Central memory CD8-positive, alpha-beta T cell (primary cell): Measurements from ENCODE around the gene PAPSS1.

Source experiments
- ATAC-seq: fragments of 150-1000 bp; cut with Tn5 transposase; replicated peaks from 2 replicates; pipeline ENCODE4 v1.10.0; 2022; ENCODE audit warnings: mild to moderate bottlenecking, moderate FRiP score, moderate number of reproducible peaks; ENCODE audit not compliant: poor library complexity, severe bottlenecking; ENCODE audit errors: extremely low read depth
- DNase-seq, 2 donors: peaks; one replicate each; pipeline ENCODE4 v3.0.0; 2021; ENCODE audit warnings: low spot score in 2 of 2
- H3K27ac Mint-ChIP-seq: one replicate; pipeline ENCODE4 v1.8.0; 2022; ENCODE audit warnings: low read depth, mild to moderate bottlenecking, moderate library complexity, mixed read lengths
- H3K27me3 Mint-ChIP-seq: one replicate; pipeline ENCODE4 v1.8.0; 2022; ENCODE audit warnings: mixed read lengths
- H3K36me3 Mint-ChIP-seq: one replicate; pipeline ENCODE4 v1.8.0; 2022; ENCODE audit warnings: mild to moderate bottlenecking, moderate library complexity, mixed read lengths; ENCODE audit not compliant: insufficient read depth
- H3K4me1 Mint-ChIP-seq: one replicate; pipeline ENCODE4 v1.8.0; 2022; ENCODE audit warnings: mixed read lengths
- H3K4me3 Mint-ChIP-seq: one replicate; pipeline ENCODE4 v1.8.0; 2022; ENCODE audit warnings: mild to moderate bottlenecking, moderate library complexity, mixed read lengths
- H3K9me3 Mint-ChIP-seq: one replicate; pipeline ENCODE4 v1.8.0; 2022; ENCODE audit warnings: mixed read lengths

The PAPSS1 gene

DNA sequence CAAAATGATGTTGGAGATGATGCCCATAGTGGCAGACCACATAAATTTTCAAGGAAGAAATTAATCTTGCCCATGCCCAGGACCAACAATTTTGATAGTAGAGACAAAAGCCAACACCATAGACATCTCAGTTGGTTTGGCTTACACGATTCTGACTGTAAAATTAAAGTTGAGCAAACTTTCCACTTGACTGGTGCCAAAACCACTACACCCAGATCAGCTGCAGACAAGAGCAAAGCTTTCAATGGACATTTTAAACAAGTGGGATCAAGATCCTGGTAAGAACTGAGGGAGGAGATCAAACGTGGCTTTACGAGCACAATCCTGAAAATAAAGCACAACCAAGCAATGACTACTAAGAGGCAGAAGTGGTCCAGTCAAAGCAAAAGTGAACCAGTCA lies 90.7 kb downstream of the PAPSS1 start:
- Mint-ChIP-seq H3K36me3 (peaks cover 10% of the 10 kb centered on the region), H3K4me3 (no peak overlapping the region), H3K27ac (no peak overlapping the region), H3K9me3 (no peaks in the 10 kb centered on the region), H3K27me3 (no peaks in the 10 kb centered on the region), H3K4me1 (no peaks in the 10 kb centered on the region)
- no peak for ATAC-seq
- DNase-seq, result no peak

DNA sequence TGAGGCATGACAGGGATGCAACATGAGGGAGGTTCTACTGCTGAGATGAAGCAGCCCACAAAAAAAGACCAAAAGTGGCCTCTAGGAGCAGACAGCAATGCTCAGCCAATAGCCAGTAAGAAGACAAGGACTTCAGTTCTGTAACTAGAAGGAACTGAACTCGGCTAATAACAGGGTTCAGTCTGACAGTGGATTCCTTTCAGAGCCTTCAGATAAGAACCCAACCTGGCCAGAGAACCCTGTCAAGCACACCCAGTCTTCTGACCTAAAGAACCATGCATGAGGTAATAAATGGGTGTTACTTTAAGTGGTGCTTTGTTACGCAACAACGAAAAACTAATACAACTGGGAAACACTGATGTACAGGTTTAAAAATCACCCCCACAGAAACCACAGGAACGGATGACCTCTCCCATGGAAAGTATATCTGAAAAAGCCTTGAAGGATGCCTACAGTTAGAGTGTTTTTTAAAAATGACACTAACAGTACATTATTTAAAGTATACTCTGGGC lies 94.6 kb downstream of the PAPSS1 start:
- Mint-ChIP-seq H3K4me1 (no peaks in the 10 kb centered on the region), H3K36me3 (peaks cover 7% of the 10 kb centered on the region), H3K27ac (no peak overlapping the region), H3K4me3 (no peak overlapping the region), H3K9me3 (peaks cover 6% of the 10 kb centered on the region), H3K27me3 (no peaks in the 10 kb centered on the region)
- DNase-seq, result no peak
- no peak for ATAC-seq

- Mint-ChIP-seq H3K36me3 (peaks cover 3% of the 10 kb centered on the region), H3K9me3 (peaks cover 6% of the 10 kb centered on the region), H3K27me3 (no peaks in the 10 kb centered on the region), H3K27ac (no peak overlapping the region), H3K4me3 (no peak overlapping the region), H3K4me1 (no peaks in the 10 kb centered on the region)
- ATAC-seq, result no peak
- no peak for DNase-seq
These were observed 96.0 kb downstream of the PAPSS1 start for GRCh38 chr4:107624024-107624423.

GRCh38 chr4:107622006-107622405 lies 98.0 kb downstream of the PAPSS1 start:
- no peak overlapping the region for H3K27ac Mint-ChIP-seq
- H3K27me3 Mint-ChIP-seq, result no peaks in the 10 kb centered on the region
- H3K36me3 Mint-ChIP-seq, result peaks cover 4% of the 10 kb centered on the region
- DNase-seq, result no peak
- peaks cover 5% of the 10 kb centered on the region for H3K4me1 Mint-ChIP-seq
- peaks cover 6% of the 10 kb centered on the region for H3K9me3 Mint-ChIP-seq
- no peak for ATAC-seq
- H3K4me3 Mint-ChIP-seq, result no peak overlapping the region

GRCh38 chr4:107619731-107620130 lies 100.3 kb downstream of the PAPSS1 start:
- Mint-ChIP-seq H3K9me3 (peaks cover 6% of the 10 kb centered on the region), H3K27me3 (no peaks in the 10 kb centered on the region), H3K36me3 (peaks cover 1% of the 10 kb centered on the region), H3K4me1 (peaks cover 6% of the 10 kb centered on the region), H3K27ac (no peak overlapping the region), H3K4me3 (no peak overlapping the region)
- DNase-seq, result no peak
- no peak for ATAC-seq

GRCh38 chr4:107619066-107619465 lies 101.0 kb downstream of the PAPSS1 start:
- Mint-ChIP-seq H3K9me3 (peaks cover 4% of the 10 kb centered on the region), H3K36me3 (peaks cover 1% of the 10 kb centered on the region), H3K4me3 (no peak overlapping the region), H3K27me3 (no peaks in the 10 kb centered on the region), H3K4me1 (peaks cover 6% of the 10 kb centered on the region), H3K27ac (no peak overlapping the region)
- DNase-seq, result no peak
- ATAC-seq, result no peak

DNA sequence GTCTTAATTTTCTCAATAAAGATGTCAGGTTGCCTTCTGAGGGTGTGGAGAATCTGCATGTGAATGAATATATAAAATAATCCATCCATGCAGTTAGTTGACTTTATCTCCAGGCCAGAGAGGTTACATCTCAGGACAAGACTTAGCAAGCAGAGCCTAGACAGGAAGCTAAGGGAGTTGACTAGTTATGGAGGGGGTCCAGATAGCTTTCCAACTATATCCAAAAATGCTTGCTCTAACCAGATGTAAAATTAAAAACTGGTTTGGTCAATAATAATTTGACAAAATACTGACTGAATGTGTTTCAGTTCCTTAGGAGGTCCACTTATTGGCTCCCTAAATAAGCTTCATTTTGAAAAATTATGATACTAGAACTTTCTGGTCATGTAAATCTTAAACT lies 101.4 kb downstream of the PAPSS1 start:
- H3K27me3 Mint-ChIP-seq, result no peaks in the 10 kb centered on the region
- no peak overlapping the region for H3K4me3 Mint-ChIP-seq
- H3K36me3 Mint-ChIP-seq, result peaks cover 1% of the 10 kb centered on the region
- H3K9me3 Mint-ChIP-seq, result no peaks in the 10 kb centered on the region
- ATAC-seq (no peak), DNase-seq (no peak)
- peaks cover 6% of the 10 kb centered on the region for H3K4me1 Mint-ChIP-seq
- H3K27ac Mint-ChIP-seq, result no peak overlapping the region

DNA sequence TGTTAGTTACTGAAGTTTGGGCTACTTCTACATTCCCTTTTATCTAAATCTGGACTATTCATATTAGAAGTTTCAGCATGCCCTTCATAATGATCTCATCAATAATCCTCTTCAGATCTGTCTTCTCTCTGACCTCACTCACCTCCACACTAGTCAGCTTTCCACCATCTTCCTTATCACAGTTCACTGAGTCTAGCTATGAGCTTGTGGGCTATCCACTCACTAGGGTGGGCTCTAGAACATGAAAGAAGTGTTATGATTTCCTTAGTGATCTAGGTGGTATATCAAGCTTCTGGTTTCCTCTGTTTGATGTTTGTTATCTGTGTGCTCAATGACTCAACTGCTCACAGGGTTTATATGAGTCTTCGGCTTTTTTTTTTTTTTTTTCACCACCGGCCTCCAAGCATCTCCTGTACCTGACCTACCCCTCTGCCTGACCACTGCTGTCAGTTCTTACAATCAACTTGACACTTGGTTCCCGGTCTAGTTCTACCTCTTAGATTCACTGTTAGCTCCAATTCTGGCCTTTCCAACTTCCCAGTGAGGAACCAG lies 103.1 kb downstream of the PAPSS1 start:
- peaks cover 1% of the 10 kb centered on the region for H3K36me3 Mint-ChIP-seq
- no peak overlapping the region for H3K27ac Mint-ChIP-seq
- H3K4me1 Mint-ChIP-seq, result peaks cover 6% of the 10 kb centered on the region
- ATAC-seq, result no peak
- no peaks in the 10 kb centered on the region for H3K27me3 Mint-ChIP-seq
- no peak for DNase-seq
- no peaks in the 10 kb centered on the region for H3K9me3 Mint-ChIP-seq
- H3K4me3 Mint-ChIP-seq, result no peak overlapping the region

- no peaks in the 10 kb centered on the region for H3K9me3 Mint-ChIP-seq
- DNase-seq, result no peak
- H3K4me1 Mint-ChIP-seq, result peaks cover 6% of the 10 kb centered on the region
- no peaks in the 10 kb centered on the region for H3K27me3 Mint-ChIP-seq
- ATAC-seq, result no peak
- no peak overlapping the region for H3K27ac Mint-ChIP-seq
- peaks cover 1% of the 10 kb centered on the region for H3K36me3 Mint-ChIP-seq
- H3K4me3 Mint-ChIP-seq, result no peak overlapping the region
These were observed 104.2 kb downstream of the PAPSS1 start for GRCh38 chr4:107615809-107616208.

DNA sequence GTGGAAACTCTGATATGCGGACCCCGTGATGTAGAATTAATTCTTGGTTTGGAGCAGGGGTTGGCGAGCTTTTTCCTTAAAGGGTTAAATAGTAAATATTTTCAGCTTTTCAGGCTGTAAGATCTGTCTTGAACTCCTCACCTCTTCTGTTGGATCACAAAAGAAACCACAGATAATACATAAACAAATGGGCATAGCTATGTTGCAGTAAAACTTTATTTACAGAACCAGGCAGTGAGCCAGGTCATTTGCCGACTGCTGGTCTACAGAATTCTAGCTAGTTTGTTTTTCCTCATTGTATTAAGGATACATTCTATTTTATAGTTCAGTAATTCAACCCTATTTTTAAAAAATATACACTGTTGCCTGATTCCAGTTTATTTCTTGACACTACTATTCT lies 116.6 kb downstream of the PAPSS1 start:
- H3K36me3 Mint-ChIP-seq, result no peaks in the 10 kb centered on the region
- no peak overlapping the region for H3K27ac Mint-ChIP-seq
- H3K4me3 Mint-ChIP-seq, result no peak overlapping the region
- H3K27me3 Mint-ChIP-seq, result peaks cover 7% of the 10 kb centered on the region
- ATAC-seq, result no peak
- H3K4me1 Mint-ChIP-seq, result no peaks in the 10 kb centered on the region
- H3K9me3 Mint-ChIP-seq, result no peaks in the 10 kb centered on the region
- no peak for DNase-seq

DNA sequence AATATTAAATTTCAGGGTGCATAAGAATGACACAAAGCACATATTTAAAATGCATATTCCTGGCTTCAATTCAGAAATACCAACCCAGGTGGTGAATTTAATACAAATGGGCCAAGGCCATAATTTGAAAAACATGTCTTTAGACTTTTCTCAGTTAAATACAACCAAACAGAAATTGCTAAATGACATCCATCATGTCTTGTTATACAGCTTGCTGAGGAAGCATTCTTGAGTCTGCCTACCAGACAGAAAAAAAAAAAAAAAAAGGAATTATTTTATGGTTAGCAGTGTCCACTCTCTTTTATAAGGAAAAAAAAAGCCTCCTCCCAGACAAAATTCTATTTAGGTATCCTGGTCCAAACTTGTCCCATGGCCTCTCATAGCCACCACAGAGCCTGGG lies 119.1 kb downstream of the PAPSS1 start:
- Mint-ChIP-seq H3K36me3 (no peaks in the 10 kb centered on the region), H3K27ac (no peak overlapping the region)

GRCh38 chr4:107600436-107600835 lies 119.6 kb downstream of the PAPSS1 start:
- Mint-ChIP-seq H3K4me1 (no peaks in the 10 kb centered on the region), H3K27me3 (peaks cover 7% of the 10 kb centered on the region), H3K4me3 (no peak overlapping the region), H3K9me3 (no peaks in the 10 kb centered on the region), H3K36me3 (no peaks in the 10 kb centered on the region), H3K27ac (no peak overlapping the region)
- ATAC-seq, result no peak
- DNase-seq, result no peak

More for the DNA sequence above, 119.1 kb downstream of the PAPSS1 start:
- no peak overlapping the region for H3K4me3 Mint-ChIP-seq
- H3K4me1 Mint-ChIP-seq, result no peaks in the 10 kb centered on the region
- H3K27me3 Mint-ChIP-seq, result peaks cover 7% of the 10 kb centered on the region
- ATAC-seq (no peak), DNase-seq (no peak)
- H3K9me3 Mint-ChIP-seq, result no peaks in the 10 kb centered on the region

- H3K4me1 Mint-ChIP-seq, result no peaks in the 10 kb centered on the region
- ATAC-seq (no peak), DNase-seq (no peak)
- no peaks in the 10 kb centered on the region for H3K9me3 Mint-ChIP-seq
- H3K27ac Mint-ChIP-seq, result no peak overlapping the region
- no peak overlapping the region for H3K4me3 Mint-ChIP-seq
- no peaks in the 10 kb centered on the region for H3K36me3 Mint-ChIP-seq
- peaks cover 7% of the 10 kb centered on the region for H3K27me3 Mint-ChIP-seq
These were observed 120.2 kb downstream of the PAPSS1 start for GRCh38 chr4:107599841-107600240.
